Measurements from ENCODE around the gene LCLAT1.
"Not testable (repeated sequence)": the region's sequence is repeated elsewhere in the genome, so short reads cannot be mapped to it uniquely, and the experiment has no call there.

The LCLAT1 gene

GRCh38 chr2:30613001-30613400 lies 166.0 kb downstream of the LCLAT1 start:
- Histone ChIP-seq H3K9ac (ENCODE audit: insufficient read length, low read depth) (no peak overlapping the region), H3K36me3 (ENCODE audit: insufficient read depth, insufficient read length, low read length) (no peaks in the 10 kb centered on the region), H3K9me3 (ENCODE audit: insufficient read depth, low read length) (peaks cover 12% of the 10 kb centered on the region; the same call in 1 of the 2 replicates), H3K4me3 (ENCODE audit: insufficient read length, low read depth) (no peak overlapping the region), H3K27me3 (ENCODE audit: insufficient read depth, insufficient read length) (no peaks in the 10 kb centered on the region), H3K4me1 (ENCODE audit: insufficient read depth, insufficient read length) (no peaks in the 10 kb centered on the region)
- DNase-seq (ENCODE audit: low read depth, low spot score): no peak
- TF ChIP-seq ZNF274 (IDR thresholded peaks at IDR 0.05; ENCODE audit: low read depth, low read length) (no peak), YY1 (IDR thresholded peaks at IDR 0.05; ENCODE audit: insufficient read depth, insufficient read length) (no peak), SUZ12 (IDR thresholded peaks at IDR 0.05; ENCODE audit: extremely low read depth, insufficient read depth, insufficient read length) (no peak)

- not testable (repeated sequence) for DNase-seq (ENCODE audit: low read depth, low spot score); H3K36me3 ChIP-seq (ENCODE audit: insufficient read depth, insufficient read length, low read length); H3K4me3 ChIP-seq (ENCODE audit: insufficient read length, low read depth); H3K27me3 ChIP-seq (ENCODE audit: insufficient read depth, insufficient read length); H3K4me1 ChIP-seq (ENCODE audit: insufficient read depth, insufficient read length); H3K9ac ChIP-seq (ENCODE audit: insufficient read length, low read depth)
- peaks cover 12% of the 10 kb centered on the region; the same call in 1 of the 2 replicates for H3K9me3 ChIP-seq (ENCODE audit: insufficient read depth, low read length)
Observed at GRCh38 chr2:30614227-30614626, 167.2 kb downstream of the LCLAT1 start.

- H3K9me3 ChIP-seq (ENCODE audit: insufficient read depth, low read length): peaks cover 12% of the 10 kb centered on the region; the same call in 1 of the 2 replicates
- DNase-seq (ENCODE audit: low read depth, low spot score): no peak
- H3K9ac ChIP-seq (ENCODE audit: insufficient read length, low read depth): no peak overlapping the region
- H3K4me1 ChIP-seq (ENCODE audit: insufficient read depth, insufficient read length): no peaks in the 10 kb centered on the region
- H3K4me3 ChIP-seq (ENCODE audit: insufficient read length, low read depth): no peak overlapping the region
- H3K27me3 ChIP-seq (ENCODE audit: insufficient read depth, insufficient read length): no peaks in the 10 kb centered on the region
- no peak for TF ChIP-seq YY1 (IDR thresholded peaks at IDR 0.05; ENCODE audit: insufficient read depth, insufficient read length)
- TF ChIP-seq SUZ12 (IDR thresholded peaks at IDR 0.05; ENCODE audit: extremely low read depth, insufficient read depth, insufficient read length): no peak
- TF ChIP-seq ZNF274 (IDR thresholded peaks at IDR 0.05; ENCODE audit: low read depth, low read length): no peak
- no peaks in the 10 kb centered on the region for H3K36me3 ChIP-seq (ENCODE audit: insufficient read depth, insufficient read length, low read length)
Observed at GRCh38 chr2:30615926-30616325, 168.9 kb downstream of the LCLAT1 start.

- Histone ChIP-seq H3K27me3 (ENCODE audit: insufficient read depth, insufficient read length) (no peaks in the 10 kb centered on the region), H3K4me3 (ENCODE audit: insufficient read length, low read depth) (no peak overlapping the region), H3K4me1 (ENCODE audit: insufficient read depth, insufficient read length) (no peaks in the 10 kb centered on the region), H3K36me3 (ENCODE audit: insufficient read depth, insufficient read length, low read length) (no peaks in the 10 kb centered on the region), H3K9ac (ENCODE audit: insufficient read length, low read depth) (no peak overlapping the region), H3K9me3 (ENCODE audit: insufficient read depth, low read length) (no peaks in the 10 kb centered on the region)
- no peak for TF ChIP-seq YY1 (IDR thresholded peaks at IDR 0.05; ENCODE audit: insufficient read depth, insufficient read length)
- no peak for TF ChIP-seq ZNF274 (IDR thresholded peaks at IDR 0.05; ENCODE audit: low read depth, low read length)
- no peak for TF ChIP-seq SUZ12 (IDR thresholded peaks at IDR 0.05; ENCODE audit: extremely low read depth, insufficient read depth, insufficient read length)
- no peak for DNase-seq (ENCODE audit: low read depth, low spot score)
Observed at GRCh38 chr2:30620102-30620501, 173.1 kb downstream of the LCLAT1 start.

GRCh38 chr2:30621836-30622235 lies 174.8 kb downstream of the LCLAT1 start:
- H3K4me1 ChIP-seq (ENCODE audit: insufficient read depth, insufficient read length): no peaks in the 10 kb centered on the region
- no peak overlapping the region for H3K4me3 ChIP-seq (ENCODE audit: insufficient read length, low read depth)
- no peaks in the 10 kb centered on the region for H3K9me3 ChIP-seq (ENCODE audit: insufficient read depth, low read length)
- no peaks in the 10 kb centered on the region for H3K27me3 ChIP-seq (ENCODE audit: insufficient read depth, insufficient read length)
- DNase-seq (ENCODE audit: low read depth, low spot score): no peak
- H3K36me3 ChIP-seq (ENCODE audit: insufficient read depth, insufficient read length, low read length): no peaks in the 10 kb centered on the region
- TF ChIP-seq ZNF274 (IDR thresholded peaks at IDR 0.05; ENCODE audit: low read depth, low read length) (no peak), SUZ12 (IDR thresholded peaks at IDR 0.05; ENCODE audit: extremely low read depth, insufficient read depth, insufficient read length) (no peak), YY1 (IDR thresholded peaks at IDR 0.05; ENCODE audit: insufficient read depth, insufficient read length) (no peak)
- no peak overlapping the region for H3K9ac ChIP-seq (ENCODE audit: insufficient read length, low read depth)

- Histone ChIP-seq H3K36me3 (ENCODE audit: insufficient read depth, insufficient read length, low read length) (no peaks in the 10 kb centered on the region), H3K9me3 (ENCODE audit: insufficient read depth, low read length) (no peaks in the 10 kb centered on the region), H3K4me3 (ENCODE audit: insufficient read length, low read depth) (no peak overlapping the region), H3K9ac (ENCODE audit: insufficient read length, low read depth) (no peak overlapping the region), H3K4me1 (ENCODE audit: insufficient read depth, insufficient read length) (no peaks in the 10 kb centered on the region), H3K27me3 (ENCODE audit: insufficient read depth, insufficient read length) (no peaks in the 10 kb centered on the region)
- TF ChIP-seq YY1 (IDR thresholded peaks at IDR 0.05; ENCODE audit: insufficient read depth, insufficient read length) (no peak), ZNF274 (IDR thresholded peaks at IDR 0.05; ENCODE audit: low read depth, low read length) (no peak), SUZ12 (IDR thresholded peaks at IDR 0.05; ENCODE audit: extremely low read depth, insufficient read depth, insufficient read length) (no peak)
- no peak for DNase-seq (ENCODE audit: low read depth, low spot score)
Observed at GRCh38 chr2:30622452-30622851, 175.4 kb downstream of the LCLAT1 start.

- no peaks in the 10 kb centered on the region for H3K4me1 ChIP-seq (ENCODE audit: insufficient read depth, insufficient read length)
- H3K9ac ChIP-seq (ENCODE audit: insufficient read length, low read depth): no peak overlapping the region
- no peaks in the 10 kb centered on the region for H3K9me3 ChIP-seq (ENCODE audit: insufficient read depth, low read length)
- no peak overlapping the region for H3K4me3 ChIP-seq (ENCODE audit: insufficient read length, low read depth)
- H3K36me3 ChIP-seq (ENCODE audit: insufficient read depth, insufficient read length, low read length): no peaks in the 10 kb centered on the region
- DNase-seq (ENCODE audit: low read depth, low spot score): no peak
- TF ChIP-seq ZNF274 (IDR thresholded peaks at IDR 0.05; ENCODE audit: low read depth, low read length): no peak
- no peak for TF ChIP-seq SUZ12 (IDR thresholded peaks at IDR 0.05; ENCODE audit: extremely low read depth, insufficient read depth, insufficient read length)
- TF ChIP-seq YY1 (IDR thresholded peaks at IDR 0.05; ENCODE audit: insufficient read depth, insufficient read length): no peak
- no peaks in the 10 kb centered on the region for H3K27me3 ChIP-seq (ENCODE audit: insufficient read depth, insufficient read length)
Observed at GRCh38 chr2:30625276-30625675, 178.2 kb downstream of the LCLAT1 start.

GRCh38 chr2:30625701-30626100 lies 178.7 kb downstream of the LCLAT1 start:
- Histone ChIP-seq H3K36me3 (ENCODE audit: insufficient read depth, insufficient read length, low read length) (no peaks in the 10 kb centered on the region), H3K9ac (ENCODE audit: insufficient read length, low read depth) (no peak overlapping the region), H3K4me3 (ENCODE audit: insufficient read length, low read depth) (no peak overlapping the region), H3K4me1 (ENCODE audit: insufficient read depth, insufficient read length) (no peaks in the 10 kb centered on the region), H3K27me3 (ENCODE audit: insufficient read depth, insufficient read length) (no peaks in the 10 kb centered on the region), H3K9me3 (ENCODE audit: insufficient read depth, low read length) (no peaks in the 10 kb centered on the region)
- no peak for TF ChIP-seq YY1 (IDR thresholded peaks at IDR 0.05; ENCODE audit: insufficient read depth, insufficient read length)
- no peak for TF ChIP-seq ZNF274 (IDR thresholded peaks at IDR 0.05; ENCODE audit: low read depth, low read length)
- TF ChIP-seq SUZ12 (IDR thresholded peaks at IDR 0.05; ENCODE audit: extremely low read depth, insufficient read depth, insufficient read length): no peak
- no peak for DNase-seq (ENCODE audit: low read depth, low spot score)
